GM21737 (cell line): Measurements from ENCODE around the gene RPL21.
"Not testable (repeated sequence)": the region's sequence is repeated elsewhere in the genome, so short reads cannot be mapped to it uniquely, and the experiment has no call there.

Experiments
- ATAC-seq: cut with Tn5 transposase; IDR thresholded peaks from one replicate; pipeline ENCODE4 v1.9.1; 2021; ENCODE audit warnings: mild to moderate bottlenecking, moderate library complexity; ENCODE audit not compliant: unreplicated experiment

Gene RPL21

GRCh38 chr13:27283906-27284493 is 32.6 kb downstream of the RPL21 start:
- no peak for ATAC-seq

GRCh38 chr13:27288392-27288791 is 37.0 kb downstream of the RPL21 start:
- ATAC-seq, result no peak

- ATAC-seq, result no peak
Observed at GRCh38 chr13:27289011-27289665, 37.8 kb downstream of the RPL21 start.

- ATAC-seq, result no peak
Observed at GRCh38 chr13:27290715-27291114, 39.4 kb downstream of the RPL21 start.

- ATAC-seq, result not testable (repeated sequence)
Observed at GRCh38 chr13:27291967-27292366, 40.6 kb downstream of the RPL21 start.

GRCh38 chr13:27293076-27293691 is 41.8 kb downstream of the RPL21 start:
- no peak for ATAC-seq

GRCh38 chr13:27293873-27294515 is 42.6 kb downstream of the RPL21 start:
- ATAC-seq, result no peak

- no peak for ATAC-seq
Observed at GRCh38 chr13:27295096-27295495, 43.7 kb downstream of the RPL21 start.

- no peak for ATAC-seq
Observed at GRCh38 chr13:27295660-27296059, 44.3 kb downstream of the RPL21 start.

GRCh38 chr13:27296496-27296895 is 45.1 kb downstream of the RPL21 start:
- ATAC-seq, result no peak

GRCh38 chr13:27298849-27299248 is 47.5 kb downstream of the RPL21 start:
- ATAC-seq, result no peak

- not testable (repeated sequence) for ATAC-seq
Observed at GRCh38 chr13:27300406-27300805, 49.0 kb downstream of the RPL21 start.

GRCh38 chr13:27300941-27301586 is 49.7 kb downstream of the RPL21 start:
- no peak for ATAC-seq

GRCh38 chr13:27302643-27303262 is 51.4 kb downstream of the RPL21 start:
- ATAC-seq, result no peak

- ATAC-seq, result no peak
Observed at GRCh38 chr13:27304099-27304498, 52.7 kb downstream of the RPL21 start.

GRCh38 chr13:27304611-27305010 is 53.3 kb downstream of the RPL21 start:
- ATAC-seq, result no peak
